ENCODE results near the gene UNG. TPM values are rescaled to one million over a fixed set of nuclear protein-coding genes. Genes with fewer than 3 reads are reported as not detected.

UNG gene
- total RNA-seq, 1 donor from 2014 or later: 22.0 TPM

GRCh38 chr12:109088818-109089217 is 8.6 kb upstream of the UNG start:
- DNase-seq (ENCODE audit: low read depth in 2 of 2): peak in 1 of 2 donors; percentile 16

GRCh38 chr12:109089683-109090082 is 7.7 kb upstream of the UNG start:
- no peak for DNase-seq (ENCODE audit: low read depth in 2 of 2)

DNA sequence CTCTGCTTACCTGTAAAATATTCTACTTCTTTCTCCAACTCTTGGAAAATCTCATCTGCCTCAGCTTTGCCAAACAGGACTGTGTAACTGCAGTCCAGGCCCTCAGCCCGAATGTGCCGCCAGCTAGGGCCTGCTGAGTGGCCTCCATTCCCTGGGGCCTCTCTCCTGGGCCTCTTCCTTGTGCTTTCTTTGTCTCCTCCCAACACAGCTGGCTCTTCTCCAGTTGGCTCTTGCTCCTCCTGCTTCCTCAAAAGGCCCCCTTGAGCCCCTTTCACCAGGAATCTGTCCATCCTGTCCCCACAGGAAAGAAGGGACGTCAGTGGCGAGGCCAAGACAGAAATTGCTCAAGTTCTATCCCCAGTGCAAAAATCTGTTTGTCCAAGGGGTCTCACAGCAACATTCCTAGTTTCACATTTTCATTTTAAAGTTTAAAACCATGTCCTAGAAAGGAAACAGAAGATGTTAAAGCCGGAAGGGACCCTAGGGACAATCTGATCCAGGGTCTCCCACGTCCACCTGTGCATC is 4.8 kb upstream of the UNG start:
- no peak for DNase-seq (ENCODE audit: low read depth in 2 of 2)

DNA sequence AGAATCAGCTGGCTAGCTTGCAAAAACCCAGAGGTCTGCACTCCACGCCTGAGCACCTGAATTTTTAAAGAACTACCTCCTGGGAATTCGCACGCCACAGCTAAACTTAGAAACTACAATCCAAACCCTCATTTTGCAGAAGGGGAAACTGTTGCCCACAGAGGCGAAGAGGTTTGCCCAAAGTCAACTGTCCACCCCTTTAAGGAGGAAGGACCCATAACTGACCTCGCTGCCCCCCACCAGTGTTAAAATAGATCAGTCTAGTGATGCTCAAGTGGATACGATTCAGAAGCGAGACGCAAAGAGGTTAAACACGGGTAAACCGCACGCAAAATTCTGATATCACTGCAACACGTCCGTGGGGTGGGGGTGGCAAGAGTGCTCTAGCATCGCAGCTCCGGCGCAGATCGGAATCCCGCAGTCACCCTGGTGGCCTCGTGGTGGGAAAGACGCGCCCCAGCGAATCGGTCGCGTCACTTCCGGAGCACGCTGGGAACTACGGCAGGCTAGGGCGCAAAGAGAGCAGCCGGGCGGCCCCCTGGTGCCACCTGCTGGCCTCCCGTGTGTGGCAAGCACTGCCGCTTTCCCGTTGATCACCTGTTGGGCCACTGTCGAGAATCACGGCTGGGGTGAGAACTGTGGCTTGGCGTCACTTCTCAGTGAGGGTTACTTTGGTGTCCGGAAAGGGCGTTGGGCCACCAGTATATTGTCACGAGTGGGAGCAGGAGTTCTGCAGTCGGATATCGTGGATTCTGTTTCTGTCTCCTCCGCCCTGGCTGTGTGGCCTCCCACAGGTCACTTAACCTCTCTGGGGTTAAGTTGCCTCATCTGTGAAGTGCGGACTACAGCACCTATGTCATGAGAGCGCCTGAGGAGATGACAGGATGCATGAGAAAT is 4.1 kb upstream of the UNG start, which contains the start of gene ALKBH2:
TSS of gene ALKBH2 (minus strand) at position 451 of the 897 bp plus-strand sequence. CDS start 686 bp downstream, outside the sequence.
- DNase-seq (ENCODE audit: low read depth in 2 of 2): peak; percentile 94 to 95

- DNase-seq (ENCODE audit: low read depth in 2 of 2): no peak
Measured at GRCh38 chr12:109097140-109097434, 310 bp upstream of the UNG start.

DNA sequence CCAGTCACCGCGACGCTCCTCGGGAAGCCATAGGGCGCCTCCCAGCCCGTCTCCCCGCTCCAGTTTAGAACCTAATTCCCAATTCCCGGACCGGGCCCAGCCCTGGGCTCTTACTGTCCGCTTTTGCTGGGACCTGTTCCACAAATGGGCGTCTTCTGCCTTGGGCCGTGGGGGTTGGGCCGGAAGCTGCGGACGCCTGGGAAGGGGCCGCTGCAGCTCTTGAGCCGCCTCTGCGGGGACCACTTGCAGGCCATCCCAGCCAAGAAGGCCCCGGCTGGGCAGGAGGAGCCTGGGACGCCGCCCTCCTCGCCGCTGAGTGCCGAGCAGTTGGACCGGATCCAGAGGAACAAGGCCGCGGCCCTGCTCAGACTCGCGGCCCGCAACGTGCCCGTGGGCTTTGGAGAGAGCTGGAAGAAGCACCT is 797 bp downstream of the UNG start:
- peak; percentile 34 to 71 for DNase-seq (ENCODE audit: low read depth in 2 of 2)

DNA sequence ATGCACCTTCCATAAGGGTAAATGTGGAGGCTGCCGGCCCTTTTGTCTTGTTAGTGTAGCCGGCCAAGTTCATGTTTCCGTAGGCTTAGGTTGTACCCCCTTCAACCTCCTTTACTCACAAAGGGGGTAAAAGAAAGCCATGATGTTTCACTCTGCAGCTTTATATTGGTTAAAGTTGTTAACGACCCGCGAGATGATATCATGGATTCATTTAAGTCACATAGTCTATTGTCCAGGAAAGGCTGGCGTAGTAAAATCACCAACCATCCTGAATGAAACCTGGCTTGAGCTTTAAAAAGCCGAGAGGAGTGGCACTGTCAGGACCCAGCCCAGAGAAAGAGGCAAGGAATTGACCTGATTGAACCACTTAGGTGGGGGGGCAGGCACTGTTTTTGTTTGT is 1.3 kb downstream of the UNG start:
- peak; percentile 48 to 50 for DNase-seq (ENCODE audit: low read depth in 2 of 2)

DNA sequence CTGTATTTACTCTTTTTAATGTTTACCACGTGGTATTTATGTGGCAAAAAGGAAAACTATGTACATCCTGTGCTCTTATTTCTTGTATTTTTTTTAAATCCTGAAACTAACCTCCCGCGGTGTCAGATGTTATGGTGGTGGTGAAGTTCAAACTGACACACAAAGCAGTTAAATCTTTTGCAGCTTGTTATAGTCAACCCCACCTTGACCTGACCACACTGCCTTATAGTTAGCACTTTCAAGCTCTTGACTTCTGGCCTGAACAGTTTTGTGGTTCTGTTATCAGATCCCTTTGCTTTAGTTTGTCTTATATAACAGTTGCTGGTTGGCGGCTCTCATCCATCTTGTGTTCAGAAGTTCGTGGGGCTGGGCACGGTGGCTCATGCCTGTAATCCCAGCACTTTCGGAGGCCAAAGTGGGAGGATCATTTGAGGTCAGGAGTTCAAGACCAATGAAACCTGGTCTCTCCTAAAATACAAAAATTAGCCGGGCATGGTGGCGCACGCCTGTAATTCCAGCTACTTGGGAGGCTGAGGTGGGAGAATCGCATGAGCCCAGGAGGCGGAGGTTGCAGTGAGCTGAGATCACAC is 2.1 kb downstream of the UNG start:
- no peak for DNase-seq (ENCODE audit: low read depth in 2 of 2)

- DNase-seq (ENCODE audit: low read depth in 2 of 2): no peak
Measured at GRCh38 chr12:109100741-109101140, 3.3 kb downstream of the UNG start.

DNA sequence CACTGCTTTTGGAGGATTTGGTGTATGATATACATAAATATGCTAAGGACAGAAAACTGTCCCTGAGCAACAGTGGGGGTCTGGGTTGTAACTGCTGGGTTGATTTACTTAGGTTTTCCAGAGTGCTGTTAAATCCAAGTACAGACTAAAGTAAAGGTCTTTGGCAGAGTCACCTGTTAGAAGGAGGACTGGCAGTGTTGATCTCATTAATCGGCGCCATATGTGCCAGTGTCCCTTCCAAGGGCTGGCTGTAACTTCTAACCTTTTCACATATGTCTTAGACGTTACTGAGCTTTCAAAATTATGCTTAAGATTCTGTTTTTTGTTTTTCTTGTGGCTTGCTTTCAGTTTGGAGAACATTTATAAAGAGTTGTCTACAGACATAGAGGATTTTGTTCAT is 5.1 kb downstream of the UNG start:
- no peak for DNase-seq (ENCODE audit: low read depth in 2 of 2)

- no peak for DNase-seq (ENCODE audit: low read depth in 2 of 2)
Measured at GRCh38 chr12:109105176-109105575, 7.8 kb downstream of the UNG start.

DNA sequence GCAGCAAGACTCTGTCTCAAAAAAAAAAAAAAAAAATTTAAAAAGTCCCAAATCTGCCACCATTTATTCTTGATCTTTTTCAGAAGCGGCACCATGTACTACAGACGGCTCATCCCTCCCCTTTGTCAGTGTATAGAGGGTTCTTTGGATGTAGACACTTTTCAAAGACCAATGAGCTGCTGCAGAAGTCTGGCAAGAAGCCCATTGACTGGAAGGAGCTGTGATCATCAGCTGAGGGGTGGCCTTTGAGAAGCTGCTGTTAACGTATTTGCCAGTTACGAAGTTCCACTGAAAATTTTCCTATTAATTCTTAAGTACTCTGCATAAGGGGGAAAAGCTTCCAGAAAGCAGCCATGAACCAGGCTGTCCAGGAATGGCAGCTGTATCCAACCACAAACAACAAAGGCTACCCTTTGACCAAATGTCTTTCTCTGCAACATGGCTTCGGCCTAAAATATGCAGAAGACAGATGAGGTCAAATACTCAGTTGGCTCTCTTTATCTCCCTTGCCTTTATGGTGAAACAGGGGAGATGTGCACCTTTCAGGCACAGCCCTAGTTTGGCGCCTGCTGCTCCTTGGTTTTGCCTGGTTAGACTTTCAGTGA is 12.5 kb downstream of the UNG start:
- DNase-seq (ENCODE audit: low read depth in 2 of 2): no peak

DNA sequence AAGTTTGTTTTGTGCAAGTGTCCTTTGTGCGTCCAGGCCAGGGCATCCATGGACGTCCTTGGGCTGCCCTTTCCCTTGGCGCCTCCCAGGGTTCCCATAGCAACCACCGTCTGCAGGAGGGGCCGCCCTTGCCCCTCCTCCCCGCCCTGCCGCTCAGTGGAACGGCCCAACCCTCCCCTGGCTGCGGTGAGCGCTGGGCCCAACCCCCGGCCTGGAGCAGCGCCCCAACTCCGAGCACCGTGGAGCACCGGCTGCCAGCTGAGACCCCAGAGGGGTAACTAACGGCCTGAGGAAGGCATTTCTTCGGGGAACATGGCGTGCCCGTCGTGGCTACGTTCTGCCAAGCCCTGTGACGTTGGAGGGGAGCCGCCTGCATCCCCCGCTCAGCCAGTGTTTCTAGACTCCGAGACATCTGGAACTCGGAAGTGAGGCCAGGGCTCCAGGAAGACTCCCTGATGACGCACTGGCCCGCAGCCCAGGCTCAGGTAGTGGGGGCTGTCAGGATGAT is 13.6 kb downstream of the UNG start:
- DNase-seq (ENCODE audit: low read depth in 2 of 2): peak; percentile 70 to 87

DNA sequence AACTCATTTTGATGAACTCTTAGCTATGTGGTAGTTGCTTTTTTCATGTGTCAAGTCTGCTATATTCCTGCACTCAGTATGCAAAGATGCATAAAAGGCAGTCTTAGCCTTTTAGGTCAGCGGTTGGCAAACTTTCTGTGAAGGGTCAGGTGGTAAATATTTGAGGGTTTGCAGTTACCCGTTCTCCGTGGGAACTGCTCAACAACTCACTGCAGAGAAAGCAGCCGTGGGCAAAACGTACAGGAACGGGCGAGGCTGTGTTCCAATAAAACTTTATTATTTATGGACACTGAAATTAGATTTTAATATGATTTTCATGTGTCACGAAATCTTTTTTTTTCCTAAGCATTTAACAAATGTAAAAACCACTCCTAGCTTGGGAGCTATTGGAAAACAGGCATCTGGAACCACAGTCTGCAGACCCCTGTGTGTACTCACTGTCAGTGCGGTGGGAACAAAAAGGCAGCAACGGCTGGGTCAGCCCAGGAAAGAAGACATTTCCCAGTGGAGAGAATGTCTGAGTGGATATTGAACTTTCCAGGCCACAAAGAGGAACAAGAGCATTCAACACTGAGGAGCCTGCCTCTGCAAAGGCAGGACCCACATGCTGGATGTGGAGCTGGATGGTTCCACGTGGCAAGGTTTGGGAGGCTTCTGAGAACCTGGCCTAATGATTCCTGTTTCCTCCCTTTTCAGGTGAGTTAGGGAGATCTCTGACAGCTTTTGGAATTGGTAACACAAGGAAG is 15.5 kb downstream of the UNG start:
- no peak for DNase-seq (ENCODE audit: low read depth in 2 of 2)

GRCh38 chr12:109113661-109114321 is 16.4 kb downstream of the UNG start:
- no peak for DNase-seq (ENCODE audit: low read depth in 2 of 2)

DNA sequence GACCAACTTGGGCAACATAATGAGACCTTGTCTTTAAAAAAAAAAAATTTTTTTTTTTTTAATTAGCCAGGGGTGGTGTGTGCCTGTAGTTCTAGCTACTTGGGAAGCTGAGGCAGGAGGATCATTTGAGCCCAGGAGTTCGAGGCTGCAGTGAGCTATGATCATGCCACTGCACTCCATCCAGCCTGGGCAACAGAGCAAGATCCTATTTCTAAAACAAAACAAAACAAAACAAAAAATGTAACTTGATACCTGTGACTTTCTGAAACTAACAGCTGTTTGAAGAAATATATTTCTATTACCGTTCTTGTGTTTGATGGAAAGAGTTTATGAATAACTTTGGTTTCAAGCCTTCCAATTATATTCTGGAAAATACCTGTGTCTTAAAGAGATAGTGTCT is 17.2 kb downstream of the UNG start:
- no peak for DNase-seq (ENCODE audit: low read depth in 2 of 2)

DNA sequence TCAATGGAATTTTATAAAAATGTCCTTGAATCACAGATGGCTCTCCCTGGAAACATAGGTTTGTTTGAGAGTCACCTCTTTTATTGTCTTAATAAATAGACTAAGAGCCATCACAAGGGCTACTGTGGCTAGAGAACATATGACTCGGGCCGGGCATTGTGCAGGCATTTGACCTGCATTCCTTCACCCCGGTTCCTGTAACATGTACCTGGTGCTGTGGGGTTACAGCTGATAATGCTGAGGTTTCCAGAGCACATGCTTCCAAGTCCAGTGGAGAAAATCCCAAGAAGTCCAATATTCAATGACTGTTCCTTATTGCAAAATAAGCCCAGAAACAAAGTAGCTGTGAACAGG is 18.0 kb downstream of the UNG start:
- no peak for DNase-seq (ENCODE audit: low read depth in 2 of 2)

- DNase-seq (ENCODE audit: low read depth in 2 of 2): no peak
Measured at GRCh38 chr12:109115758-109116610, 18.6 kb downstream of the UNG start, which contains the start of gene ACACB. Gene ACACB (plus strand): TSS chr12:109116587. CDS start chr12:109139406, 22,819 bp downstream.

GRCh38 chr12:109116611-109116949 is 19.2 kb downstream of the UNG start:
- DNase-seq (ENCODE audit: low read depth in 2 of 2): no peak

GRCh38 chr12:109120095-109120494 is 22.7 kb downstream of the UNG start:
- DNase-seq (ENCODE audit: low read depth in 2 of 2): no peak
